ENCODE data around the gene RASGRF1.

- TF ChIP-seq, protein P1, sequence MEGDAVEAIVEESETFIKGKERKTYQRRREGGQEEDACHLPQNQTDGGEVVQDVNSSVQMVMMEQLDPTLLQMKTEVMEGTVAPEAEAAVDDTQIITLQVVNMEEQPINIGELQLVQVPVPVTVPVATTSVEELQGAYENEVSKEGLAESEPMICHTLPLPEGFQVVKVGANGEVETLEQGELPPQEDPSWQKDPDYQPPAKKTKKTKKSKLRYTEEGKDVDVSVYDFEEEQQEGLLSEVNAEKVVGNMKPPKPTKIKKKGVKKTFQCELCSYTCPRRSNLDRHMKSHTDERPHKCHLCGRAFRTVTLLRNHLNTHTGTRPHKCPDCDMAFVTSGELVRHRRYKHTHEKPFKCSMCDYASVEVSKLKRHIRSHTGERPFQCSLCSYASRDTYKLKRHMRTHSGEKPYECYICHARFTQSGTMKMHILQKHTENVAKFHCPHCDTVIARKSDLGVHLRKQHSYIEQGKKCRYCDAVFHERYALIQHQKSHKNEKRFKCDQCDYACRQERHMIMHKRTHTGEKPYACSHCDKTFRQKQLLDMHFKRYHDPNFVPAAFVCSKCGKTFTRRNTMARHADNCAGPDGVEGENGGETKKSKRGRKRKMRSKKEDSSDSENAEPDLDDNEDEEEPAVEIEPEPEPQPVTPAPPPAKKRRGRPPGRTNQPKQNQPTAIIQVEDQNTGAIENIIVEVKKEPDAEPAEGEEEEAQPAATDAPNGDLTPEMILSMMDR (conservative IDR thresholded peaks at IDR 0.05 in 1 of 2, IDR thresholded peaks at IDR 0.05 in 1 of 2; ENCODE audit: extremely low read depth in 1 of 2, insufficient read depth in 1 of 2, low read depth in 1 of 2, low read length in 2 of 2): no peak
- no peak for TF ChIP-seq EZH2 (IDR thresholded peaks at IDR 0.05; ENCODE audit: borderline replicate concordance, low read length)
Measured at GRCh38 chr15:78960308-78960707, 130.3 kb downstream of the RASGRF1 start.

All from mammary epithelial cell (primary cell).